Measurements from ENCODE around the gene USP30. TPM values are rescaled to one million over a fixed set of nuclear protein-coding genes. Genes with fewer than 3 reads are reported as not detected.

The USP30 gene
- 10 to 100 TPM; 13.8 to 19.1 TPM for total RNA-seq

- H3K27ac ChIP-seq: peak within 1 kb of the TSS; percentile 85 to 92
- DNase-seq (ENCODE audit: low spot score): peak; percentile 87
- peak within 1 kb of the TSS; percentile 86 to 97 for H3K4me3 ChIP-seq
- H3K27me3 ChIP-seq: no peaks in the 10 kb centered on the region
- TF ChIP-seq, protein P1, sequence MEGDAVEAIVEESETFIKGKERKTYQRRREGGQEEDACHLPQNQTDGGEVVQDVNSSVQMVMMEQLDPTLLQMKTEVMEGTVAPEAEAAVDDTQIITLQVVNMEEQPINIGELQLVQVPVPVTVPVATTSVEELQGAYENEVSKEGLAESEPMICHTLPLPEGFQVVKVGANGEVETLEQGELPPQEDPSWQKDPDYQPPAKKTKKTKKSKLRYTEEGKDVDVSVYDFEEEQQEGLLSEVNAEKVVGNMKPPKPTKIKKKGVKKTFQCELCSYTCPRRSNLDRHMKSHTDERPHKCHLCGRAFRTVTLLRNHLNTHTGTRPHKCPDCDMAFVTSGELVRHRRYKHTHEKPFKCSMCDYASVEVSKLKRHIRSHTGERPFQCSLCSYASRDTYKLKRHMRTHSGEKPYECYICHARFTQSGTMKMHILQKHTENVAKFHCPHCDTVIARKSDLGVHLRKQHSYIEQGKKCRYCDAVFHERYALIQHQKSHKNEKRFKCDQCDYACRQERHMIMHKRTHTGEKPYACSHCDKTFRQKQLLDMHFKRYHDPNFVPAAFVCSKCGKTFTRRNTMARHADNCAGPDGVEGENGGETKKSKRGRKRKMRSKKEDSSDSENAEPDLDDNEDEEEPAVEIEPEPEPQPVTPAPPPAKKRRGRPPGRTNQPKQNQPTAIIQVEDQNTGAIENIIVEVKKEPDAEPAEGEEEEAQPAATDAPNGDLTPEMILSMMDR (IDR thresholded peaks at IDR 0.05): no peak
- no peaks in the 10 kb centered on the region for H3K9me3 ChIP-seq
- H3K36me3 ChIP-seq: peaks cover 3% of the 10 kb centered on the region
- H3K4me1 ChIP-seq: peaks cover 0 to 21% of the 10 kb centered on the region in 2 donors
These were observed at the start of gene USP30 for GRCh38 chr12:109052414-109053323. Gene USP30, plus strand, starts transcription at chr12:109052576. Its CDS starts 103 bp downstream, at chr12:109052679.

GRCh38 chr12:109004017-109004416 is 48.4 kb upstream of the USP30 start:
- H3K9me3 ChIP-seq: no peaks in the 10 kb centered on the region
- no peaks in the 10 kb centered on the region for H3K4me1 ChIP-seq
- no peak overlapping the region for H3K27ac ChIP-seq
- DNase-seq (ENCODE audit: low spot score): no peak
- H3K36me3 ChIP-seq: no peaks in the 10 kb centered on the region
- H3K27me3 ChIP-seq: no peaks in the 10 kb centered on the region
- TF ChIP-seq, protein P1 (IDR thresholded peaks at IDR 0.05): no peak
- no peak overlapping the region for H3K4me3 ChIP-seq

- no peak overlapping the region for H3K4me3 ChIP-seq
- no peaks in the 10 kb centered on the region for H3K4me1 ChIP-seq
- no peaks in the 10 kb centered on the region for H3K27me3 ChIP-seq
- H3K36me3 ChIP-seq: no peaks in the 10 kb centered on the region
- H3K9me3 ChIP-seq: no peaks in the 10 kb centered on the region
- no peak overlapping the region for H3K27ac ChIP-seq
- DNase-seq (ENCODE audit: low spot score): no peak
- TF ChIP-seq, protein P1 (IDR thresholded peaks at IDR 0.05): no peak
These were observed 42.6 kb upstream of the USP30 start for GRCh38 chr12:109009766-109010165.

DNA sequence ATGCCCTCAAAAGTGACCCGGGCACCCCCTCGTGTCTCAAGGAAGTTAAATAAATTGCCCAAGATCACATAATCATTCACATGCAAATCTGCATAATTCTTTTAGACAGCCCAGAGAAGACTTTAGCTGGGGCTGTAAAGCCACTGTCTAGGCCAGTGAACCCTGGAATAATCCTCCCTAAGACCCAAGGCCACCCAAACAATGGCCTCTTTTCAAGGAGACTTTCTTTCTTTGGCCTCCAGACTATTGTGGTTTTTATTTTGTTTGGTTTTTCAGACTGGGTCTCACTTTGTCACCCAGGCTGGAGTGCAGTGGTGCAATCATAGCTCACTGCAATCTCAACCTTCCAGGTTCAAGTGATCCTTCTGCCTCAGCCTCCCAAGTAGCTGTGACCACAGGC is 42.1 kb upstream of the USP30 start:
- Histone ChIP-seq H3K27ac (no peak overlapping the region), H3K27me3 (no peaks in the 10 kb centered on the region), H3K4me3 (no peak overlapping the region), H3K4me1 (no peaks in the 10 kb centered on the region), H3K36me3 (no peaks in the 10 kb centered on the region), H3K9me3 (no peaks in the 10 kb centered on the region)
- TF ChIP-seq, protein P1 (IDR thresholded peaks at IDR 0.05): no peak
- no peak for DNase-seq (ENCODE audit: low spot score)

GRCh38 chr12:109014984-109015765 is 37.2 kb upstream of the USP30 start:
- Histone ChIP-seq H3K9me3 (no peaks in the 10 kb centered on the region), H3K36me3 (no peaks in the 10 kb centered on the region), H3K27ac (no peak overlapping the region), H3K4me3 (no peak overlapping the region), H3K4me1 (no peaks in the 10 kb centered on the region), H3K27me3 (no peaks in the 10 kb centered on the region)
- TF ChIP-seq, protein P1 (IDR thresholded peaks at IDR 0.05): no peak
- DNase-seq (ENCODE audit: low spot score): no peak

Measured in right atrium auricular region (tissue), 2 donors.